ENCODE measurements around the gene KL. TPM values are rescaled to one million over a fixed set of nuclear protein-coding genes. Genes with fewer than 3 reads are reported as not detected.

Gene KL
- total RNA-seq, 1 experiment from 2014 or later: 1.5 TPM

GRCh38 chr13:32976912-32977311 is 39.3 kb upstream of the KL start:
- no TSS peak for BruUV-seq (replicated peaks)
- TF ChIP-seq CTCF (conservative IDR thresholded peaks at IDR 0.05; ENCODE audit: low read depth, low read length) (no peak), EZH2 (IDR thresholded peaks at IDR 0.05; ENCODE audit: borderline replicate concordance, low read depth, low read length, poor library complexity, severe bottlenecking) (no peak)
- no peaks in the 10 kb centered on the region for H3K4me1 ChIP-seq (ENCODE audit: insufficient read depth, low read length, poor library complexity, severe bottlenecking)
- H3K4me3 ChIP-seq (ENCODE audit: low read depth, low read length, poor library complexity, severe bottlenecking): no peak overlapping the region
- H3K27me3 ChIP-seq (replicated peaks; ENCODE audit: insufficient read depth, low read depth, low read length, poor library complexity): no peaks in the 10 kb centered on the region
- H3K9me3 ChIP-seq (ENCODE audit: low read depth, low read length, poor library complexity, severe bottlenecking): no peaks in the 10 kb centered on the region
- no peaks in the 10 kb centered on the region for H3K36me3 ChIP-seq (ENCODE audit: insufficient read depth, low read length, poor library complexity, severe bottlenecking)
- CTCF ChIA-PET: no interaction called here
- no peak for DNase-seq (ENCODE audit: low spot score)
- POLR2A ChIA-PET (ENCODE audit: low non-redundant PET): no interaction called here
- intact Hi-C loops (cut with micrococcal nuclease; ENCODE audit: unreplicated experiment): no loop called here
- no peak overlapping the region for H3K27ac ChIP-seq (ENCODE audit: low read depth, low read length, poor library complexity, severe bottlenecking)

- H3K27me3 ChIP-seq (replicated peaks; ENCODE audit: insufficient read depth, low read depth, low read length, poor library complexity): no peaks in the 10 kb centered on the region
- intact Hi-C loops (cut with micrococcal nuclease; ENCODE audit: unreplicated experiment): no loop called here
- no peak overlapping the region for H3K4me3 ChIP-seq (ENCODE audit: low read depth, low read length, poor library complexity, severe bottlenecking)
- H3K4me1 ChIP-seq (ENCODE audit: insufficient read depth, low read length, poor library complexity, severe bottlenecking): no peaks in the 10 kb centered on the region
- DNase-seq (ENCODE audit: low spot score): no peak
- no peaks in the 10 kb centered on the region for H3K9me3 ChIP-seq (ENCODE audit: low read depth, low read length, poor library complexity, severe bottlenecking)
- POLR2A ChIA-PET (ENCODE audit: low non-redundant PET): no interaction called here
- H3K36me3 ChIP-seq (ENCODE audit: insufficient read depth, low read length, poor library complexity, severe bottlenecking): no peaks in the 10 kb centered on the region
- CTCF ChIA-PET: no interaction called here
- TF ChIP-seq CTCF (conservative IDR thresholded peaks at IDR 0.05; ENCODE audit: low read depth, low read length) (no peak), EZH2 (IDR thresholded peaks at IDR 0.05; ENCODE audit: borderline replicate concordance, low read depth, low read length, poor library complexity, severe bottlenecking) (no peak)
- BruUV-seq (replicated peaks): no TSS peak
- no peak overlapping the region for H3K27ac ChIP-seq (ENCODE audit: low read depth, low read length, poor library complexity, severe bottlenecking)
Measured at GRCh38 chr13:32977321-32977720, 38.9 kb upstream of the KL start.

GRCh38 chr13:32978278-32978677 is 37.9 kb upstream of the KL start:
- ChIA-PET CTCF (no interaction called here), POLR2A (ENCODE audit: low non-redundant PET) (no interaction called here)
- no peak for TF ChIP-seq EZH2 (IDR thresholded peaks at IDR 0.05; ENCODE audit: borderline replicate concordance, low read depth, low read length, poor library complexity, severe bottlenecking)
- TF ChIP-seq CTCF (conservative IDR thresholded peaks at IDR 0.05; ENCODE audit: low read depth, low read length): no peak
- Histone ChIP-seq H3K36me3 (ENCODE audit: insufficient read depth, low read length, poor library complexity, severe bottlenecking) (no peaks in the 10 kb centered on the region), H3K9me3 (ENCODE audit: low read depth, low read length, poor library complexity, severe bottlenecking) (no peaks in the 10 kb centered on the region), H3K27ac (ENCODE audit: low read depth, low read length, poor library complexity, severe bottlenecking) (no peak overlapping the region), H3K4me3 (ENCODE audit: low read depth, low read length, poor library complexity, severe bottlenecking) (no peak overlapping the region), H3K4me1 (ENCODE audit: insufficient read depth, low read length, poor library complexity, severe bottlenecking) (no peaks in the 10 kb centered on the region), H3K27me3 (replicated peaks; ENCODE audit: insufficient read depth, low read depth, low read length, poor library complexity) (no peaks in the 10 kb centered on the region)
- intact Hi-C loops (cut with micrococcal nuclease; ENCODE audit: unreplicated experiment): no loop called here
- no peak for DNase-seq (ENCODE audit: low spot score)
- no TSS peak for BruUV-seq (replicated peaks)

Data from A673 (cell line).